22Rv1 (cell line): Measurements from ENCODE around the gene RASSF5.

Source experiments
- ZFX ChIP-seq: fragments of 450-650 bp; IDR thresholded peaks from 2 replicates; pipeline ENCODE4 v1.6.1; 2017; ENCODE audit warnings: antibody characterized with exemption, borderline replicate concordance
- TF ChIP-seq, protein P1 (sequence below): fragments of 450-650 bp; IDR thresholded peaks from 2 replicates; pipeline ENCODE4 v1.5.1; 2017; ENCODE audit warnings: mild to moderate bottlenecking

DNA sequence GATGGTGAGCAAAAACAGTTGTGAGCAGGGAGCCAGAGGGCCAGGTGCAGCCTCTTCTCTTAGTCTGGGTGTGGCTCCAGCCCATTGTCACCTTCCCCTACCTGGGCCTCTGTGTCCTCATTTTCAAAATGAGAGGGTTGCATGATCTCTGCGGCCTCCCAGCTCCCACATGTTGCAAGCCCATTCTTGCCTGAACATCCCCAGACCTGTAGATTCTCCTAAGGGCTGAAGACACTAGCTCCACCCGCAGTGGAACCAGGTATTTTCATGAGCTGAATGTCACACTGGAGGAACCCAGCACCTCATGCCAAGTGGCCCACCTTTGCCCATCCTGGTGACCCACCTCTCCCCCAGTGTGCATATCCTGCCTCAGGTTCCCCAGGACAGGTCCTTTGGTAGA is 24.7 kb upstream of the RASSF5 start:
- TF ChIP-seq, protein P1, sequence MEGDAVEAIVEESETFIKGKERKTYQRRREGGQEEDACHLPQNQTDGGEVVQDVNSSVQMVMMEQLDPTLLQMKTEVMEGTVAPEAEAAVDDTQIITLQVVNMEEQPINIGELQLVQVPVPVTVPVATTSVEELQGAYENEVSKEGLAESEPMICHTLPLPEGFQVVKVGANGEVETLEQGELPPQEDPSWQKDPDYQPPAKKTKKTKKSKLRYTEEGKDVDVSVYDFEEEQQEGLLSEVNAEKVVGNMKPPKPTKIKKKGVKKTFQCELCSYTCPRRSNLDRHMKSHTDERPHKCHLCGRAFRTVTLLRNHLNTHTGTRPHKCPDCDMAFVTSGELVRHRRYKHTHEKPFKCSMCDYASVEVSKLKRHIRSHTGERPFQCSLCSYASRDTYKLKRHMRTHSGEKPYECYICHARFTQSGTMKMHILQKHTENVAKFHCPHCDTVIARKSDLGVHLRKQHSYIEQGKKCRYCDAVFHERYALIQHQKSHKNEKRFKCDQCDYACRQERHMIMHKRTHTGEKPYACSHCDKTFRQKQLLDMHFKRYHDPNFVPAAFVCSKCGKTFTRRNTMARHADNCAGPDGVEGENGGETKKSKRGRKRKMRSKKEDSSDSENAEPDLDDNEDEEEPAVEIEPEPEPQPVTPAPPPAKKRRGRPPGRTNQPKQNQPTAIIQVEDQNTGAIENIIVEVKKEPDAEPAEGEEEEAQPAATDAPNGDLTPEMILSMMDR: no peak
- TF ChIP-seq ZFX: no peak
